Upper lobe of right lung (tissue), 1 donor: ENCODE data around the gene FHAD1. TPM values are rescaled to one million over a fixed set of nuclear protein-coding genes. Genes with fewer than 3 reads are reported as not detected.

Experiments used
- ATAC-seq: fragments of 200-7000 bp; cut with Tn5 transposase; one replicate; pipeline ENCODE4 v1.9.1; 2020; ENCODE audit warnings: mild to moderate bottlenecking, moderate library complexity
- DNase-seq: peaks from one replicate; pipeline ENCODE4 v3.0.0-alpha.2; 2020
- H3K27ac ChIP-seq: fragments of 200-600 bp; one replicate; pipeline ENCODE4 v1.8.0; 2022
- H3K27me3 ChIP-seq: fragments of 200-600 bp; one replicate; pipeline ENCODE4 v1.8.0; 2022; ENCODE audit warnings: mild to moderate bottlenecking
- H3K36me3 ChIP-seq: fragments of 200-600 bp; one replicate; pipeline ENCODE4 v1.8.0; 2022
- H3K4me1 ChIP-seq: fragments of 200-600 bp; one replicate; pipeline ENCODE4 v1.8.0; 2022
- H3K4me3 ChIP-seq: fragments of 200-600 bp; one replicate; pipeline ENCODE4 v1.8.0; 2022; ENCODE audit warnings: mild to moderate bottlenecking
- H3K9me3 ChIP-seq: fragments of 200-600 bp; one replicate; pipeline ENCODE4 v1.8.0; 2022
- CTCF ChIP-seq: fragments of 200-600 bp; IDR thresholded peaks from one replicate; pipeline ENCODE4 v1.8.0; 2022; ENCODE audit warnings: antibody characterized with exemption
- intact Hi-C: fragments of 100-400 bp; cut with DNase I; formaldehyde crosslinking; loops from one replicate; pipeline ENCODE4 v1.11.0; 2022
- total RNA-seq: library from RNA; stranded (reverse); fragmentation: NEBNext Ultra II Directional; extraction: Animal tissue kit (Norgen Biotek cat#: 25700); gene quantifications from one replicate; pipeline ENCODE4 v1.2.1, GENCODE V29; 2021
- donor health status: DM: no; HTN: yes; CAD: no; lungs with severe emphysema.

FHAD1 gene
- total RNA-seq, 1 donor from 2014 or later, result 2.4 TPM

- Histone ChIP-seq H3K27ac (no peak overlapping the region), H3K36me3 (peaks cover 5% of the 10 kb centered on the region), H3K4me3 (no peak overlapping the region), H3K27me3 (no peaks in the 10 kb centered on the region), H3K4me1 (peaks cover 7% of the 10 kb centered on the region), H3K9me3 (no peaks in the 10 kb centered on the region)
- TF ChIP-seq CTCF, result no peak
- ATAC-seq (no peak), DNase-seq (no peak)
- intact Hi-C loops, result no loop called here
Observed at GRCh38 chr1:15220024-15220392, 27.0 kb upstream of the FHAD1 start.

- no peak overlapping the region for H3K27ac ChIP-seq
- H3K9me3 ChIP-seq, result no peaks in the 10 kb centered on the region
- H3K27me3 ChIP-seq, result no peaks in the 10 kb centered on the region
- TF ChIP-seq CTCF, result no peak
- no peak for ATAC-seq
- H3K36me3 ChIP-seq, result peaks cover 5% of the 10 kb centered on the region
- peaks cover 4% of the 10 kb centered on the region for H3K4me1 ChIP-seq
- intact Hi-C loops, result no loop called here
- peak; percentile 32 for DNase-seq
- no peak overlapping the region for H3K4me3 ChIP-seq
Observed at GRCh38 chr1:15220825-15221431, 26.1 kb upstream of the FHAD1 start.

- ATAC-seq (no peak), DNase-seq (no peak)
- intact Hi-C loops, result no loop called here
- Histone ChIP-seq H3K4me3 (no peak overlapping the region), H3K9me3 (no peaks in the 10 kb centered on the region), H3K36me3 (peaks cover 5% of the 10 kb centered on the region), H3K27me3 (no peaks in the 10 kb centered on the region), H3K4me1 (peaks cover 4% of the 10 kb centered on the region), H3K27ac (no peak overlapping the region)
- TF ChIP-seq CTCF, result no peak
Observed at GRCh38 chr1:15222653-15223303, 24.2 kb upstream of the FHAD1 start.

DNA sequence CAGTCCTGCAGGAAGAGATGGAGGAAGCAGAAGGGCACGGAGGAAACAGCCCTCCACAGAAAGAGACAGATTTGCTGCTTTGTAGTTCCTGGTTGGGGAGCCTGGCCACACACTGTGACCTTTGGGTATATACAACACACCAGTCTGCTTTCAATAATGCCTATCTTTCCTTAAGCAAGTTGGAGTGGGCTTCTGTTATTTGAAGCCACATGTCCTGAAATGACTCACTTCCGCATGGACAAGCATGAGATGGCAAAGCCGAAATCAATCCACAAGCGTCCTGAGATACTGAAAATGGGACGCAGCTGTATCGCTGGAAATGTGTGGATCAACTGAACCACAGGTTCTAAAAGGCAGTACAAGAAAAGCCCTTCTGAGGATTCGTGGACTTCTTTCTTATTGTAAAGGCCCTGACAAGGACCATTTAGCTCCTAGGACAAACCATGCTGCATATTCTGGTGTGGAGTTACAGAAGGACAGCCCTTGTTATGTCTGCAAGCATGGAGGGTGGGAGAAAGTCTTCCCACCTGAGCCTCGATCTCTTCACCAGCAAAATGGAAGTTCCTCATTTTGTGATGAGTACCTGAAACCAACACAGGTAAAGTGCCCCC lies 22.7 kb upstream of the FHAD1 start:
- peak overlapping the region; percentile 25 for H3K27ac ChIP-seq
- peak; percentile 26 for DNase-seq
- peak; percentile 86 for ATAC-seq

DNA sequence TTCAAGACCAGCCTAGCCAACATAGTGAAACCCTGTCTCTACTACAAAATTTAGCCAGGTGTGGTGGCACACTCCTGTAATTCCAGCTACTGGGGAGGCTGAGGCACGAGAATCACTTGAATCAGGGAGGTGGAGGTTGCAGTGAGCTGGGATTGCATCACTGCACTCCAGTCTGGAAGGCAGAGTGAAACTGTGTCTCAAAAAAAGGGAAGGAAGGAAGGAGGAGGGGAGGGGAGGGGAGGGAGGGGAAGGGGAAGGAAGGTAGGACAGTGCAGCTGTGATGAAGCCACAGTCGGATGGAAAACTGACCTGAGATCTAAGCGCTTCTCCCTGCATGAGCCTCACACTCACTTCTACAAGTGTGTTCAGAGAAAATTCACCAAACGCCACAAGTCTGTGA lies 22.0 kb upstream of the FHAD1 start:
- no peak for DNase-seq
- Histone ChIP-seq H3K36me3 (peaks cover under 1% of the 10 kb centered on the region), H3K27me3 (no peaks in the 10 kb centered on the region), H3K9me3 (no peaks in the 10 kb centered on the region), H3K27ac (peak overlapping the region; percentile 25), H3K4me1 (peaks cover 4% of the 10 kb centered on the region), H3K4me3 (no peak overlapping the region)
- no peak for TF ChIP-seq CTCF
- peak; percentile 33 for ATAC-seq
- intact Hi-C loops, result no loop called here

More for the DNA sequence above, 22.7 kb upstream of the FHAD1 start:
- Histone ChIP-seq H3K4me3 (no peak overlapping the region), H3K4me1 (peaks cover 4% of the 10 kb centered on the region), H3K27me3 (no peaks in the 10 kb centered on the region), H3K9me3 (no peaks in the 10 kb centered on the region), H3K36me3 (peaks cover 5% of the 10 kb centered on the region)
- intact Hi-C loops, result no loop called here
- TF ChIP-seq CTCF, result no peak
